Smooth muscle cell (in vitro differentiated cells): ENCODE results near the gene TECTB. TPM values are rescaled to one million over a fixed set of nuclear protein-coding genes. Genes with fewer than 3 reads are reported as not detected.

Source experiments
- DNase-seq: peaks from one replicate; lab custom pipeline; 2025; ENCODE audit not compliant: unreplicated experiment; lab: John Stamatoyannopoulos, UW
- H2AFZ ChIP-seq: fragments of 200-600 bp; sonication (generic); 2 replicates; pipeline ENCODE4 v1.6.0; 2016; ENCODE audit warnings: antibody characterized with exemption, low read depth, mild to moderate bottlenecking
- H3F3A ChIP-seq: fragments of 200-600 bp; sonication (generic); 2 replicates; pipeline ENCODE4 v1.6.0; 2017; ENCODE audit warnings: antibody characterized with exemption, low read depth
- H3K27ac ChIP-seq: fragments of 200-600 bp; sonication (generic); 2 replicates; pipeline ENCODE4 v1.5.1; 2016; ENCODE audit warnings: low read depth, mild to moderate bottlenecking
- H3K27me3 ChIP-seq: fragments of 200-600 bp; sonication (generic); 2 replicates; pipeline ENCODE4 v1.6.1; 2016; ENCODE audit warnings: low read depth, mild to moderate bottlenecking
- H3K36me3 ChIP-seq: fragments of 200-600 bp; sonication (generic); 2 replicates; pipeline ENCODE4 v1.5.1; 2016; ENCODE audit warnings: low read depth
- H3K4me1 ChIP-seq: fragments of 200-600 bp; sonication (generic); 2 replicates; pipeline ENCODE4 v1.5.1; 2016; ENCODE audit warnings: low read depth
- H3K4me2 ChIP-seq: fragments of 200-600 bp; sonication (generic); 2 replicates; pipeline ENCODE4 v1.6.0; 2016; ENCODE audit warnings: mild to moderate bottlenecking
- H3K4me3 ChIP-seq: fragments of 200-600 bp; sonication (generic); 2 replicates; pipeline ENCODE4 v1.5.1; 2016; ENCODE audit warnings: mild to moderate bottlenecking
- H3K79me2 ChIP-seq: fragments of 200-600 bp; sonication (generic); 2 replicates; pipeline ENCODE4 v1.6.0; 2016; ENCODE audit warnings: low read depth, mild to moderate bottlenecking
- H3K9ac ChIP-seq: fragments of 200-600 bp; sonication (generic); 2 replicates; pipeline ENCODE4 v1.6.0; 2016; ENCODE audit warnings: low read depth
- H3K9me3 ChIP-seq: fragments of 200-600 bp; sonication (generic); replicated peaks from 2 replicates; pipeline ENCODE4 v1.5.1; 2016; ENCODE audit warnings: low read depth
- H4K20me1 ChIP-seq: fragments of 200-600 bp; sonication (generic); 2 replicates; pipeline ENCODE4 v1.6.0; 2016; ENCODE audit warnings: low read depth
- CTCF ChIP-seq: fragments of 200-600 bp; sonication (generic); IDR thresholded peaks from 2 replicates; pipeline ENCODE4 v1.5.1; 2017; ENCODE audit warnings: borderline replicate concordance, mild to moderate bottlenecking, antibody characterized with exemption; ENCODE audit not compliant: insufficient read depth, poor library complexity, severe bottlenecking
- WGBS: methylation state at CpG from one replicate; pipeline ENCODE4 v1.1.7; 2016; ENCODE audit warnings: low lambda C conversion rate; 5-methylcytosine and 5-hydroxymethylcytosine counted together
- polyA plus RNA-seq: library from polyadenylated mRNA; unstranded; fragments of >200 nt; fragmentation: Nextera tagmentation; extraction: Ambion mirVana; gene quantifications from 2 replicates; pipeline ENCODE4 v1.2.1, GENCODE V29; 2016
- total RNA-seq: library from RNA; depleted of rRNA; stranded (reverse); fragments of >200 nt; gene quantifications from 2 replicates; pipeline ENCODE4 v1.2.3, GENCODE V29; 2014

Gene TECTB
- total and polyA plus RNA-seq, 2 experiments from 2014 or later: not detected

GRCh38 chr10:112279433-112279832 lies 3.8 kb upstream of the TECTB start:
- DNase-seq: no peak
- Histone ChIP-seq H4K20me1 (no peaks in the 10 kb centered on the region), H3K27ac (no peak overlapping the region), H3K36me3 (no peaks in the 10 kb centered on the region), H3K9ac (no peak overlapping the region), H3K9me3 (no peaks in the 10 kb centered on the region), H3K4me2 (no peak overlapping the region), H3K4me1 (peaks cover 7% of the 10 kb centered on the region), H3K4me3 (no peak overlapping the region), H3K27me3 (no peaks in the 10 kb centered on the region), H3F3A (no peaks in the 10 kb centered on the region), H3K79me2 (no peaks in the 10 kb centered on the region), H2AFZ (no peak overlapping the region)
- 30% methylated on average over 3 of the region's 3 CpGs for WGBS
- no peak for TF ChIP-seq CTCF

GRCh38 chr10:112280205-112280921 lies 2.8 kb upstream of the TECTB start:
- Histone ChIP-seq H3K4me1 (peaks cover 7% of the 10 kb centered on the region), H3K27ac (no peak overlapping the region)
- 73% methylated on average over 2 of the region's 2 CpGs for WGBS

GRCh38 chr10:112282086-112282485 lies 1.1 kb upstream of the TECTB start:
- H3K9ac ChIP-seq: no peak overlapping the region
- 84% methylated on average over 4 of the region's 4 CpGs for WGBS
- no peaks in the 10 kb centered on the region for H3K27me3 ChIP-seq
- H3K9me3 ChIP-seq: no peaks in the 10 kb centered on the region
- H3K36me3 ChIP-seq: no peaks in the 10 kb centered on the region
- H3K27ac ChIP-seq: no peak overlapping the region
- no peak overlapping the region for H3K4me2 ChIP-seq
- H4K20me1 ChIP-seq: no peaks in the 10 kb centered on the region
- peaks cover 7% of the 10 kb centered on the region for H3K4me1 ChIP-seq
- H2AFZ ChIP-seq: no peak overlapping the region
- no peak for DNase-seq
- H3F3A ChIP-seq: no peaks in the 10 kb centered on the region
- no peak overlapping the region for H3K4me3 ChIP-seq
- no peaks in the 10 kb centered on the region for H3K79me2 ChIP-seq
- TF ChIP-seq CTCF: no peak

More at GRCh38 chr10:112280205-112280921, 2.8 kb upstream of the TECTB start:
- TF ChIP-seq CTCF: no peak
- H2AFZ ChIP-seq: no peak overlapping the region
- H3F3A ChIP-seq: no peaks in the 10 kb centered on the region
- H3K4me3 ChIP-seq: no peak overlapping the region
- H3K27me3 ChIP-seq: no peaks in the 10 kb centered on the region
- H4K20me1 ChIP-seq: no peaks in the 10 kb centered on the region
- no peak for DNase-seq
- H3K36me3 ChIP-seq: no peaks in the 10 kb centered on the region
- no peak overlapping the region for H3K4me2 ChIP-seq
- H3K79me2 ChIP-seq: no peaks in the 10 kb centered on the region
- H3K9ac ChIP-seq: no peak overlapping the region
- H3K9me3 ChIP-seq: no peaks in the 10 kb centered on the region
